Glomerular endothelial cell (primary cell): ENCODE measurements around the gene PPP2R5C. TPM values are rescaled to one million over a fixed set of nuclear protein-coding genes. Genes with fewer than 3 reads are reported as not detected.

Experiments used
- DNase-seq: peaks from one replicate; pipeline ENCODE4 v3.0.0-alpha.2; 2011; ENCODE audit warnings: low read depth, low spot score; ENCODE audit errors: extremely low read depth
- total RNA-seq: library from RNA; depleted of rRNA; stranded (reverse); fragments of >200 nt; gene quantifications from 2 replicates; pipeline ENCODE4 v1.2.3, GENCODE V29; 2015

Gene PPP2R5C
- total RNA-seq, 1 donor from 2014 or later, result 66.9 TPM

GRCh38 chr14:101838476-101838875 is 77.0 kb downstream of the PPP2R5C start:
- DNase-seq, result no peak

DNA sequence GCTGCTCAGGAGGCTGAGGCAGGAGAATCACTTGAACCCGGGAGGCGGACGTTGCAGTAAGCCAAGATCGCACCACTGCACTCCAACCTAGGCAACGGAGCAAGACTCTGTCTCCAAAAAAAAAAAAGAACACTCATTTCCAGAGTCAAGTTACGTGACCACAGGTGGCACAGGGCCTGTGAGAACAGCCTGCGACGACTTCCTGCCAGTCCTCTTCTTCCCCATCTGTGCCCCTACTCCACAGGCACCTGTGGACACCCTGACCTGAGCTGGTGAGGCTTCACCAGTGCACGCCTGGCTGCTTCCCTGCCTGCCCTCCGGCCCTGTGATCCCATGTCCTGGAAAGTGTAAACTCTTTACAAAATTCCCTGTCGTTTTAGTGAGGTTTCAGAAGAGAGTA is 77.7 kb downstream of the PPP2R5C start:
- no peak for DNase-seq

GRCh38 chr14:101839661-101840060 is 78.2 kb downstream of the PPP2R5C start:
- no peak for DNase-seq

DNA sequence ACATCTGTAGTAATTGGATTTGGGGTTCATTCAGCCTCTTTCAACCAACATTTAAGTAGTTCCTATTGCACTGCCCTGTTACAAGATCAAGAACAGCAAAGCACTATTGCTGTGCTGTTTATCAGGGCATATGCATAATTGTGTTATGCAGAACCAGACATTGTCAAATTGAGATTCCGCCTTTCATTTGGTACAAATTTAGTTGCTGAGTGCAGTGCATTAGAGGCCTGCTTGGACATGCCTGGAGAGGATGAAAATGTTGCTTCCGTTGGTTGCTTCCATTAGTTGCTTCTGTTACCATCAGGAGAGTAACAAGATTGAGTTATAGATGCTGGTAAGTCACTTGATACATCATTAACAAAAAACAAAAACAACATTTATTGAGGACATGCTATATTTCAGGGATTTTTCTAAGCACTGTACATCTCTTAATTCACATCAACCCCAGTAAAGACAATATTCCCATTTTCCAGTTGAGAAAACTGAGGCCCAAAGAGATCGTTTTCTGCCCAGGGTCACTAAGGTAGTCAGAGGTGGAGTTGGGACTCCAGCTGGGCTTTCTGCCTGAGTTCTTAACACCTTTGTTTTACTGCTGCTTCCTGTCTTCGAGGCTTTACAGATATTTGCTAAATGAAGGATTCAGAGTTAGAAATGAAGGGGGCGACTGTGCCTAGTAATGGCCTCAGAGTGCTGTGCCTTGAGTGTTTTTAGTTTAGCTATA is 79.3 kb downstream of the PPP2R5C start:
- DNase-seq, result no peak

- no peak for DNase-seq
Observed at GRCh38 chr14:101843038-101843437, 81.5 kb downstream of the PPP2R5C start.

GRCh38 chr14:101843665-101844064 is 82.2 kb downstream of the PPP2R5C start:
- DNase-seq, result no peak

DNA sequence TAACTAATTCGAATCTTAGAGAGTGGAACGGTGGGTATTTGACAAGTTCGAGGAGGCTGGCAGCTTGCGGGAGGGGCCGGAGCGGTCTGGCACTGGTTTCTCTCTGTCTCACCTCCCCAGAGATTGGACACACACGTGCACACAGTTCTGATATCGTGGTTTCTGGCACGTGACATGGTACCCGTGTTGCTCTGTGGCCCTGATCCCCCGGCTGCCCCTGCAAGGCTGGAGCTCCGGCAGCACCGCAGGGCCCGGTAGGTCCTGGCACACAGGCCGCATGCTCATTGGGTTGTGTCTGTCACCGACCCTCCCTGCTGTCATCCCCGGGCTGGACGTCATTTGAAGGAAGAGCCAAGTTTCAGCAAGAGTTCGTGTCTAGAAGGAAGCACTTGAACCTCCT is 82.7 kb downstream of the PPP2R5C start:
- DNase-seq, result no peak

DNA sequence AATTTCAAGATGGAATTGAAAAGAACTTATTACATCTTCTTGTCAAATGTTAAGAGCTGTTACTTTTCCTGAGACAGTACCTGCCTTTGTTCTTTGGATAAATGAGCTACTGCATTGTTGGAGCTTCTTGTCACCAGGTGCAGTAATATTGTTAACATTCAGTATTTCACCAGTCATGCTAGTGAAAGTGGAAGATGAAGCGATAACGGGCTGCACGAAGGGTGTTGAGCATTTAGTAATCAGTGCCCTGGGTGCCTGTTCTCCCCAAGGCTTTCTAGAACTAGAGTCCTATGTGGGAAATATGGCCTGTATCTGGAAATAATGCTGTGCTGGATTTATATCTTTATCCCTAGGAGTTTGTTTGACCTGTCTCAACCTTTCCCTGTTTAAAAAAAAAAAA is 83.2 kb downstream of the PPP2R5C start:
- DNase-seq, result no peak

GRCh38 chr14:101845496-101845895 is 84.0 kb downstream of the PPP2R5C start:
- no peak for DNase-seq

DNA sequence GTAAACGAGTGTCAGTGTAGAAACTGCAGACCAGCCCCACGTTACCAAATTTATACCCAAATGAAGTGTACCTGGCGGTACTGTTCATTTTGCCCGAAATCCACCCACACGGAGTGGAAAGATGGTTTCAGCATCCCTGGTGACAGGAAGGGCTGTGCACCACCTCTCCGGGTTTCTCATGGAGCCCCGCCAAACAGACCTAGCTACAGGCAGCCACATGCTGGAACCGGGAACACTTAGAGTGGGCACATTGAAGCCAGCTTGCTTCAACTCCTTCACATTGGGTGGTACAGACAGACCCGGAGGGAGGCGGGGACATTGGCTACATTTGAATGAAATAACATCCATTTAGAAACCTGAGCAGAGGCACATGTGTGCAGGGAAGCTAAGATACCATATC is 84.4 kb downstream of the PPP2R5C start:
- DNase-seq, result no peak

GRCh38 chr14:101849125-101849524 is 87.6 kb downstream of the PPP2R5C start:
- DNase-seq, result no peak

GRCh38 chr14:101849640-101850039 is 88.1 kb downstream of the PPP2R5C start:
- no peak for DNase-seq

DNA sequence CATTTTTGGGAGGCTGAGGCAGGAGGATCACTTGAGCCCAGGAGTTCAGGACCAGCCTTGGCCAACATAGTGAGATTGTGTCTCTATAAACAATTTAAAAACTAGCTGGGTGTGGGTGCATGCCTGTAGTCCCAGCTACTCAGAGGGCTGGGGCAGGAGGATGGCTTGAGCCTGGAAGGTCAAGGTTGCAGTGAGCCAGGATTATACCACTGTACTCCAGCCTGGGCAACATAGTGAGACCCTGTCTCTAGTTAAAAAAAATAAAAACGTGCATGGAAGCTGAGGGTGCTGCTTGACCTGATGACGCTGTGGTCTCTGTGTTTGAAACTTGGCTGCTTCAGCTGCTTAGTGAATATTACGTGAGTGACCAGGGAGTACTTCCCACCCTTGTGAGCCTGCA is 89.7 kb downstream of the PPP2R5C start:
- DNase-seq, result no peak

- no peak for DNase-seq
Observed at GRCh38 chr14:101851736-101852405, 90.4 kb downstream of the PPP2R5C start.

DNA sequence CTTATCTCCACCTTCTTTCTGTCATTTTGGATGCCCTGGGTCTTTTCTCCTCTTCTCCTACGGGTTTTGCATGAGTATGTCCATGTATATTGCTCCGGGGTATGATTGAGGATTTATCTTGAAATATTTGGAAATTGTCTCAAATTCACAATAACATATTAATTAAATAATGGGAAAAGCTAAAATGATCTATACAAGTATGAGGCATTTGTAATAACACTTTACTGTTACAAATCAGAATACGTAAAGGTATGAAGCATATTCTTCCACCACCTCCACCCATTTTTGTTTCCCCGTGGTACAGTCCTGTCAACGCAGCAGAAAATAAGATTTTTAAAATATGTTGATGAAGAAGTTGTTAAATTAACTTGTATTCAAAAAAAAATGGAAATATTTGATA is 91.3 kb downstream of the PPP2R5C start:
- no peak for DNase-seq

DNA sequence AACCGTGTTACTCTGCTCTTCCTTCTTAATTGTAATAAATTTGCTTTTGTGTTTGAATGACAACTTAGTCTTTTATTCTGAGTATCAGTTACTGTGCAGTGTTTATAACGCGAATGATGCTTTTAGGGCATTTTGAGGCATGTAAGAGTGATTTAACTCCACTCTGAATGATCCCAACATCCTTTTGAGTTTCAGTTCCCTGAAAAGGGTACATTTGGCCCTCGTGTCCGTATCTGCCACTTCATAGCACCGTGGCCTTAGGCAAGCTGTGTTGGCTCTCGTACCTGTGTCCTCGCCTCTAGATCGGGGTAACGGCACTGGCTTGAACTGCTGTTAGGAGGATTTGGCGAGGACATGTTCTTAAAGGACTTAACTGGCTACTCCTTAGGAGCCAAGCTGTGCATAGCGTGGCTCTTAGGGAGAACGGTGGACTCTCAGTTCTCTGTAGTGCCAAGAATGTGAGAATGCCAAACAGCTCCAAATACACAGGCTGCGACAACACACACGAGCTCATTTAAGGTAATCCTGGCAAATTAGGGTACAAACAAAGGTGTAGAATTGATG is 92.0 kb downstream of the PPP2R5C start:
- no peak for DNase-seq

- no peak for DNase-seq
Observed at GRCh38 chr14:101854366-101854765, 92.9 kb downstream of the PPP2R5C start.

DNA sequence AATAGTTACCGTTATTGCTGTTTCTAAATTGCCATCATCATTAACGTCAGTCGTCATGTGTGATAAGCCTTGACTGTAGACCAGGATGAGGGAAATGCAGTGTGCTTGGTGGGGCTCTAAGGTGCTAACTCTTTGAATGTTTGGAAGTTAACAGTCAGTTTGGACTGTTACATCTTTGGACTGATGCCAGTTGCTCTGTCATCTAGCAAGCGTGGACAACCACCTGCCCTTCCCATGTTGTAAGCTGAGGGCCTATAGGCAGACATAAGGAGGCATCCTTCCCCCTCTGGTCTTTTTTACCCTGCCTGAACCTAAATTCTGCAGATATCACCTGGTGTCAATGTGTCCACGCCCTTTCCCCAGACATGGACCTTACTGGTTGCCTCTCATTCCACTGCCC is 94.4 kb downstream of the PPP2R5C start:
- DNase-seq, result no peak

GRCh38 chr14:101856536-101856935 is 95.0 kb downstream of the PPP2R5C start:
- DNase-seq, result no peak

DNA sequence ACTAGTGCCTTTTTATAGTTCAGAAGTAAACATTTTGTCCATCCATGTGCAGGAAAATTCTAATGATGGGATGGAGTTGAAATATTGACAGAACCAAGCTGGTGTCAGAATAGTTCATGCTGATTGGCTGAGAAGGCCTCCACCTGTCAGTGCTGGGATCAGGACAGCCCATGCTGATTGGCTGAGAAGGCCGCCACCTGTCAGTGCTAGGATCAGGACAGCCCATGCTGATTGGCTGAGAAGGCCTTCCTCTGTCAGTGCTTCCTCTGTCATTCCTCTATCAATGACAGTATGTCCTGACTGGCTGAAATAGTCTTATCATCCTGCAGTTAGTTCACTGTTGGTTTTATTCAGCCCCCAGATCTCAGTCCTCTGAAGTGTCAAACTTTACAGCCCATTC is 95.7 kb downstream of the PPP2R5C start:
- no peak for DNase-seq

GRCh38 chr14:101858791-101859537 is 97.5 kb downstream of the PPP2R5C start:
- DNase-seq, result no peak

GRCh38 chr14:101859538-101859902 is 98.0 kb downstream of the PPP2R5C start:
- DNase-seq, result no peak
